ENCODE measurements around the gene STARD13.

STARD13 gene

GRCh38 chr13:33134213-33134612 is 151.3 kb downstream of the STARD13 start:
- no peak for DNase-seq

- no peak for DNase-seq
Observed at GRCh38 chr13:33132644-33133440, 152.7 kb downstream of the STARD13 start.

GRCh38 chr13:33129886-33130285 is 155.7 kb downstream of the STARD13 start:
- no peak for DNase-seq

GRCh38 chr13:33129094-33129832 is 156.3 kb downstream of the STARD13 start:
- no peak for DNase-seq

GRCh38 chr13:33128134-33128533 is 157.4 kb downstream of the STARD13 start:
- DNase-seq = no peak

GRCh38 chr13:33127009-33127551 is 158.5 kb downstream of the STARD13 start:
- no peak for DNase-seq

- DNase-seq = no peak
Observed at GRCh38 chr13:33125821-33126570, 159.6 kb downstream of the STARD13 start.

GRCh38 chr13:33123066-33123859 is 162.3 kb downstream of the STARD13 start:
- DNase-seq = peak; percentile 32

GRCh38 chr13:33119856-33120543 is 165.6 kb downstream of the STARD13 start:
- DNase-seq = no peak

- no peak for DNase-seq
Observed at GRCh38 chr13:33119022-33119781, 166.4 kb downstream of the STARD13 start.

GRCh38 chr13:33116321-33117010 is 169.1 kb downstream of the STARD13 start:
- DNase-seq = no peak

- DNase-seq = no peak
Observed at GRCh38 chr13:33115274-33115673, 170.3 kb downstream of the STARD13 start.

GRCh38 chr13:33114146-33114545 is 171.4 kb downstream of the STARD13 start:
- DNase-seq = no peak

- DNase-seq = no peak
Observed at GRCh38 chr13:33112766-33113165, 172.8 kb downstream of the STARD13 start.

GRCh38 chr13:33111414-33112110 is 174.0 kb downstream of the STARD13 start:
- DNase-seq = no peak

- DNase-seq = no peak
Observed at GRCh38 chr13:33110713-33111413, 174.7 kb downstream of the STARD13 start.

GRCh38 chr13:33110386-33110712 is 175.2 kb downstream of the STARD13 start:
- no peak for DNase-seq

GRCh38 chr13:33109801-33110200 is 175.8 kb downstream of the STARD13 start:
- DNase-seq = no peak

GRCh38 chr13:33109271-33109697 is 176.3 kb downstream of the STARD13 start:
- no peak for DNase-seq

Data from NCI-H2081 treated with DMSO at 0.1 percent for 48 hours (cell line).